Frontal cortex (tissue), 4 donors: ENCODE measurements around the gene LRRC8A. TPM values are rescaled to one million over a fixed set of nuclear protein-coding genes. Genes with fewer than 3 reads are reported as not detected.

ENCODE experiments used
- DNase-seq, 2 donors: peaks; one replicate each; pipeline ENCODE4 v3.0.0; 2012; ENCODE audit warnings: low spot score in 2 of 2
- FAIRE-seq: peaks from 2 replicates; lab custom pipeline; 2012; peaks lifted over from hg19 to GRCh38; lab: Jason Lieb, UNC
- total RNA-seq: library from RNA; depleted of rRNA; stranded (reverse); fragments of >200 nt; gene quantifications from one replicate; pipeline ENCODE4 v1.2.3, GENCODE V29; 2014
- donor health status: control.
- donor health status: control.
- donor health status: control.

The LRRC8A gene
- total RNA-seq, 1 donor from 2014 or later = 19.6 TPM

DNA sequence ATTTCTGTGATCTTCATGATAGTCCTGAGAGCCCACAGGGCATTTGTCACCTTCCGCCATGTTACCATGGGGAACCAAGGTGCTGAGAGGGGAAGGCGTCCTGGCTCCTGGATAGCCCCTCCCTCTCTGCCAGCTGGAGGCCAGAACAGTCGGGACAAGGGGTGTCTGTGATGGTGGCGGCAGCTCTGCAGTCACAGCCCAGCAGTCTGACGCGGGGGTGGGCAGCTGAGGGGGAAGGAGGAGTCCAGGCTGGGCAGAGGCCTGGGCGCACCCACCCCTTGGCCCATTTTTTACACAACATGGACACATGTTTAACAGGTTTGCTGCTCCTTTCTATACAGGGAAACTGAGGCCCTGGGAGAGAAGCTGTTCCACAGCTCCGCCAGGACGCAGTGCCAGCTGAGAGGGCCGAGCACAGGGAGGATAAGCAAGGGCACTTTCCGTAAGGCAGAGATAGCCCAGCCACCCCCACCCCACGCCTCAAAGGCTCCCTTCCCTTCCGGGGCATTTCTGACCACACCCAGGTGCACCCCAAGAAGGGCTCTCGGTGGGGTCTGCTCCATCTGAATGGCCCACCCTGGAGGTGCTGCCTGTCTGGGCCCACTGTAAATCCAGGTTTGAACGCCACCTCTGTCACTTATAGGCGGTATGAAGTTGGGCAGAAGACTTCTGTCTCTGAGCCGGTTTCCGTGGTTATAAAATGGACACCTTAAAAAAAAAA is 17.1 kb downstream of the LRRC8A start:
- DNase-seq = no peak
- FAIRE-seq = no peak

DNA sequence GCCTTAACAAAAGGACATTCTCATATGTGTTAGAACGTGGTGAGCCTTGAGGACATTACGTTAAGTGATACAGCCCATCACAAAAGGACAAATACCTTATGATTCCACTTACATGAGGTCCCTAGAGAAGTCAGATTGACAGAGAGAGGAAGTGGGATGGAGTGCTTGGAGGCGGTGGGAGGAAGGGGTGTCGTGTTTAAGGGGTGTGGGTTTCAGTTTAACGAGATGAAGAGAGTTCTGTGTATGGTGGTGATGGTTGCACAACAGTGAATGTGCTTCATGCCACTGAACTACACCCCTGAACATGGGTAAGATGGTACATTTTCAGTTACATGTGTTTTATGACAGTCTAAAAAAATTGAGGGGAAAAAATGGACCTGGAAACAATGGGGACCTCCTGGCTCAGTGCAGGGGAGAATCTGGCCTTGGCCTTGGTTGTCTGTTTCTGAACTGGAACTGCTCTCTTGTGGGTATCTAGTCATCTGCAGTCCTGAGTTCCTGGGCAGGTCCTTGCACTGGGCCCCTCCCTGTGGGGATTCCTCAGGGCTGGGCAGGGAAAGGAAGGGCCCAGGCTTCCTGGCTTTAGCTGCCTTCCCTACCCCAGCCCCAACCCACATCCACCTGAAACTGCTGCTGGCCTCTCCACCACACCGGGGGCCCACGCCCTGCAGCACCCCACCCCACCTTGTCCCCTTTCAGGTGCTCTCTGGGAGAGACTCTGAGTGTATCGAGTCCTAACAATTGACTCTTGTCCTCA is 17.8 kb downstream of the LRRC8A start:
- DNase-seq (no peak), FAIRE-seq (no peak)

DNA sequence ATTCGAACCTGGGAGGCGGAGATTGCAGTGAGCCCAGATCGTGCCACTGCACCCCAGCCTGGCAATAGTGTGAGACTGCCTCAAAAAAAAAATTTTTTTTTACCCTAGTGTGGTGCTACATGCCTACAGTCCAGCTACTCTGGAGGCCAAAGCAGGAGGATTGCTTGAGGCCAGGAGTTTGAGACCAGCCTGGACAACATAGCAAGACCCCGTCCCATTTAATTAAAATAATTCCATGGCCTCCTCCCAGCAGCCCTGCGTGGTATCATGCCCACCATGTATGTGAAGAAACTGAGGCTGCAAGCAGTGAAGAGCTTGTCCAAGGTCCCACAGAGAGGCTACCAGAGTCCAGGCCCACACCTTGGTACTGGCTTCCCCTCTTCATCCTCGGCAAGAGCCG is 19.4 kb downstream of the LRRC8A start:
- DNase-seq (no peak), FAIRE-seq (no peak)

DNA sequence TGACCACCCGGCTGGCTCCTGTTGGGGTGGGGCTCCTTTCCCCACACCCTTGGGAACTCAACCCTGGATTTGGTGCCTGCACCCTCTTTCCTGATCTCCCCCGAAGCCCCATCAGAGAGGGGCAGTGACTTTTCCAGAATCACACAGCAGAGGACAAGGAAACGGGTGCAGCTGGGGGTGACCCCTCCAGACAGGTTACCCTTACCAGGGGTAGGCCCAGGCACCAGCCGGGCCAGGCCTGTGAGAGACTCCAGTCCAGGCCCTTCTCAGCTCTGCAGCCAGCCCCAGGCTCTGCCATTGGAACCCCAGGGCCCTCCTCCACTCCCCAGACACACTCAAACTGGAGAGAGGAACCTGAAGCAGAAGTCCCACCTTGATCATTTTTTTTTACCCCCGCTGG is 19.9 kb downstream of the LRRC8A start:
- FAIRE-seq = no peak
- no peak for DNase-seq

DNA sequence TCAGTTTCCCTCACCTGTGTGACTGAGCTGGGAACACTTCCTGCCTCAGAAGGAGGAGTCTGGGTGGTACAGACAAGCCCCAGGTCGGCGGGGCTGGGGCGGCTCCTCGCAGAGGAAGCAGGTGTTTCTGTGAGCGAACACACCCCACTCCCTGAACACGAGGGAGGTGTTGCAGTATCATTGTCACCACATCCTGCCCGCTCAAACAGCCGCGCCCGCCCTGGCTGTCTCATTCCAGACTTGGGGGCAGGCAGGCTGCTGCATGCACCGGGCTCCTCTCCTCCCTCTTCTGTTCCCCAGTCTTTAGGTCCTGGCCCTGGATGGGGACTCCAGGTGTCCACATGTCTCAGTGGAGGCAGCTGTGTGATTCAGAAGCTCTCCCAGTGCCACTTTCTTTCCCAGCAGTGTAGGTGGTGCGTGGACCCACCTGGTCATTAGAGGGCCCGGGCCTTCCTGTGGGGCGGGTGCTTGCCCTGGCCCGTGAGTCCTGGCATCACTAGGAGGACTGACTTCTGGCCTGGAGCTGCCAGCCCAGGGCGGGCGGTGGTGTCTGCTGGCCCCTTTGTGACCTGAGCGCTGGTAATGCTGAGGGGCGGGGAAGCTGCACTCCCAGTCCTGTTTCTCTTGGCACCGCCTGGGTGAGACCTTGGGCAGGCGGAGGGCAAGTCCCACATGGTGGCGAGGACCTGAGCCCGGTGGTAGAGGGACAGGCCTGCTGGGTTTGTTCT is 20.6 kb downstream of the LRRC8A start:
- FAIRE-seq (no peak), DNase-seq (no peak)

DNA sequence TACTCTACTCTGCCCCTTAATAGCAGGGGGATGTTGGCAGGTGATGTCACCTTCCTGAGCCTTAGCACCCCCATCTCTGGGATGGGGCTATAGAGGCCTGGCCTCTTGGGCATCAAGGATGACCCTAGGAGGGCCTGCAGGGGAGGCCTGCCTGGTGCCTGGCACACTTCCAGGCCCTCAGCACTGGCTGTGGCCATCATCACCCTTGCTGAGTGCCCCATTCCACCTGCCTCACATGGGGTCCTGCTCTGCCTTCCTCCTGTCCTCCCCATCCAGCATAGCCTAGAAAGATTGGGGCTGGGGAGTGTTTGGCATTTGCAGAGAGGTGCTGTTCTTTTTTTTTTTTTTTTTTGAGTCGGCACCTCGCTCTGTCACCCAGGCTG is 21.1 kb downstream of the LRRC8A start:
- DNase-seq (no peak), FAIRE-seq (no peak)

DNA sequence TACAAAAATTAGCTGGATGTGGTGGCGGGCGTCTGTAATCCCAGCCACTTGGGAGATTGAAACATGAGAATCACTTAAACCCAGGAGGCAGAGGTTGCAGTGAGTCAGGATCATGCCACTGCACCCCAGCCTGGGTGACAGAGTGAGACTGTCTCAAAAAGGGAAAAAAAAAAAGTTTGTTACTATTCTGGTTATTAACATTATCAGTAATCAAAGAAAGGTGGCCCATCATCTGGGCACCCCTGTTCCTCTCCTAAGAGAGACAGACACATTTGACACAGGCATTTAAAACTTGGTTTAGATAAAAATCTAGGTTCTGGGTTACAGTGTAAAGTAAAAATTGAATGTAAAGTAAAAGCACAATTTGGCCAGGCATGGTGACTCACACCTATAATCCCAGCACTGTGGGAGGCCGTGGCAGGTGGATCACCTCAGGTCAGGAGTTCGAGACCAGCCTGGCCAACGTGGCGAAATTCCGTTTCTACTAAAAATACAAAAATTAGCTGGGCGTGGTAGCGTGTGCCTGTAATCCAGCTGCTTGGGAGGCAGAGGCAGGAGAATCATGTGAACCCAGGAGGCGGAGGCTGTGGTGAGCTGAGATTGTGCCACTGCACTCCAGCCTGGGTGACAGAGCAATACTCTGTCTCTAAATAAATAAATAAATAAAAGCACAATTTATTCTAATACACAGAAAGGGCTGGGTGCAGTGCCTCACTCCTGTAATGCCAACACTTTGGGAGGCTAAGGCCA is 22.1 kb downstream of the LRRC8A start:
- DNase-seq (no peak), FAIRE-seq (no peak)

DNA sequence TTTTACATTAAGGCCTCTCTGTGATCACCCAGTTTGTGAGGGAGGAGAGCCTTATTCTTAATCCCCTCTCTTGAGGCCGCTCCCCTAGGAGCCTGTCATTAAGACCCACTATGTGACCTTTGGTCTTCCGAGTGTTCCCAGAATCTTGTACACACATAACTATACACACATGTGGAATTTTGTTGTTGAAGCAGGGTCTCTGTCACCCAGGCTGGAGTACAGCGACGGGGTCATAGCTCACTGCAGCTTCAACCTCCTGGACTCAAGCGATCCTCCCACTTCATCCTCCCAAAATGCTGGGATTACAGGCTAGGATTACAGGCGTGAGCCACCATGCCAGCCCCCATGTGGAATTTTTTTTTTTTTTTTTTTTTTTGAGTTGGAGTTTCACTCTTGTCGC is 24.0 kb downstream of the LRRC8A start:
- DNase-seq (no peak), FAIRE-seq (no peak)

DNA sequence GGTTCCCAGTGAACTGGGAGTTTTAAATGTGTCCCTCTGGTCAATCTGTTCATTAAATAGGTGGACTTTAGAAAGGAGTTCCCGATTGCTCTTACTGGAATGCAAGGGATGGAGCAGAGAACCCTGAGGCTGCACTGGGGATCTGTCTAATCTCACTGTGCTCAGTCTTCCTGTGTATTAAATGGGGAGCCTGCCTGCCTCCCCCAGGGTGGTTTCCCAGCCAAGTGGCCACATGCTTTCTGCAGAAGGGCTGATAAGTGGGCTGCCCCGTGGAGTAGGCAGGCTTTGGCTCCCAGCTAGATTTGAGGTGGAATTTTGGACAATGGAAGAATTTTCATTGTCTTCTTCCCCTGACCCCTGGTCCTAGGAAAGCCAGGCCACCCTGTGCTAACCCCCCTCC is 24.8 kb downstream of the LRRC8A start:
- DNase-seq (no peak), FAIRE-seq (no peak)

DNA sequence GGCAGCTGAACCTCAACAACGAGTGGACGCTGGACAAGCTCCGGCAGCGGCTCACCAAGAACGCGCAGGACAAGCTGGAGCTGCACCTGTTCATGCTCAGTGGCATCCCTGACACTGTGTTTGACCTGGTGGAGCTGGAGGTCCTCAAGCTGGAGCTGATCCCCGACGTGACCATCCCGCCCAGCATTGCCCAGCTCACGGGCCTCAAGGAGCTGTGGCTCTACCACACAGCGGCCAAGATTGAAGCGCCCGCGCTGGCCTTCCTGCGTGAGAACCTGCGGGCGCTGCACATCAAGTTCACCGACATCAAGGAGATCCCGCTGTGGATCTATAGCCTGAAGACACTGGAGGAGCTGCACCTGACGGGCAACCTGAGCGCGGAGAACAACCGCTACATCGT is 26.4 kb downstream of the LRRC8A start:
- DNase-seq (no peak), FAIRE-seq (no peak)

DNA sequence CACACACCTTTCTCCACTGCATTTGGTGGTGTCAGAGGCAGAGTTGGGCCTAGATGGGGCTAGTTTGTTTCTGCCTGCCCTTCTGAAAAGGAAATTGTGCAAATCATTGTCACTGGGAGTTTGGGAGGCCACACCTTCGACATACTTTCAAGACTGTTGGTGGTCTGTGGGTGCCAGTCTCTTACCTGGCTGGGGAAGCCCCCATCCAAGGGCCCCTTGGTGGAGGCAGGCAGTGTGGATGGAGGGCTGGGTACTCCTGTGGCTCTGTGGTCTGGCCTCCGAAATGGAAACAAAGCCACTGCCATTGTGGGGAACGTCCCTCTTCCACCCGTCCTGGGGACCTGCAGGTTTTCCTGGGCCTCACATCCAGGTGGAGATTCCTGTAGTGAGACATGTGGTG is 27.9 kb downstream of the LRRC8A start:
- DNase-seq = no peak
- no peak for FAIRE-seq

DNA sequence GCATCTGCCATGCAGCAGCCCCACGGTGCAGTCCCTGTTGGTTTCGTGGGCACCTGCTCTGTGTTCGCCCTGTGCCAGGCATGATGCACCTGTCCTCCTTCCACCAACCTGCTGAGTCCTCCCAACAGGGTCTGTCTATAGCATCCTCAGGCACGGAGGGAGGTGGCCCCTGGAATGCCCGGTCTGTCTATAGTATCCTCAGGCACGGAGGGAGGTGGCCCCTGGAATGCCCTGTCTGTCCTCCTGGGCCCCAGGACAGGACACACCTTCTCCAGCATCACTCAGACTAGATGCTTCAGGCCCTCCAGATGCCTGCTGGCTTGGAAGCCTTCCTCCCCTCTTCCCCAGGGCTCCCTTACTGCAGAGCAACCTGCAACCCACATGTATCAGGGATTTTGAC is 29.0 kb downstream of the LRRC8A start:
- DNase-seq = no peak
- FAIRE-seq = no peak

DNA sequence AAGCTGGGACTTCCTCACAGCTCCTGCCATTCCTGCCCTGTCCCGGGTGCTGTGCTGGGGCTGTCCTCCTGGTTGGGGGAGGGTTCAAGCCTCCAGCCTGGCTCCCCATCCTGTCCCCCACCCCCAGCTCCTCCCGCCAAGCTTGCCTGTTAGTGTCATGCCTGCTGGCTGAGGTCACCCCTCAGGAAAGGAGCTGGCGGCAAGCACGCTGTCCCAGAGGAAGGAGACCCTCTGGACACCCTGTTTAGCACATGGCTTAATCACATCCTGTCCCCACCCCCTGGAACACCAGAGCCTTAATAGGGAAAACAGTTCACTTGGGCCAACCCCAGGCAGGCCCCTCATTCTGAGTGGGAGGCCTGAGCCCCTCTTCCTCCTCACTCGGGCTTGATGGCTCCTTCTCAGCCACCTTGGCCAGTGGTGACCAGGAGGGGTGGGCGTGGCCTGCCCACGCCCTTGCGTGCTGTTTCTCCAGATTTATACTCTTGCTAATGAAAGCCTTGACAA is 29.6 kb downstream of the LRRC8A start:
- FAIRE-seq = no peak

DNA sequence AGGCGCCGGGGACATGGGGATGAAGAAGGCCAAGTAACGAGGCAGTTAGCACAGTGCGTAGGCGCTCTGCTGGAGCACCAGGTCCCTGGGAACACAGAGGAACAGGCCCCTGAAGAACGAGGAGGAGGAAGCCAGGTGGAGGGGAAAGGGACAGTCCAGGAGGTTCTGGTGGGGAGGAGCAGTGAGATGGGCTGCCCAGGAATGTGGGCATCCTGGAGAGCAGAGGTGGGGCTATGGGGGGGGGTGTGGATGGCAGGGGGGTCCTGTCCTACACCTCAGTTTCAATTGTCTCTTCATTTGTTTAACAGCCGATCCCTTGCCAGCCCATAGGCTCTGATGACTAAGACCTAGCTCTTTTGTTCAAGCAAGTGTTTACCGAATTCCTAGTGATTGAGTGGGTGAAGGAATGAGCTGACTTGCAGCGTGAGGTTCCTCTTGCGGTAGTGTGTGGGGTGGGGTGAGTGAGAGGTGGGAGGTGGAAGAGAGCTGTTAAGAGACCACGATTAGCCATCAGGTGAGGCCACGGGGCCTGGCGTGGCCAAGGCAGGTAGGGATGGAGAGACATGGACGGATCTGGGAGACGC is 30.4 kb downstream of the LRRC8A start:
- no peak for DNase-seq
- no peak for FAIRE-seq

More for the DNA sequence above, 29.6 kb downstream of the LRRC8A start:
- no peak for DNase-seq

DNA sequence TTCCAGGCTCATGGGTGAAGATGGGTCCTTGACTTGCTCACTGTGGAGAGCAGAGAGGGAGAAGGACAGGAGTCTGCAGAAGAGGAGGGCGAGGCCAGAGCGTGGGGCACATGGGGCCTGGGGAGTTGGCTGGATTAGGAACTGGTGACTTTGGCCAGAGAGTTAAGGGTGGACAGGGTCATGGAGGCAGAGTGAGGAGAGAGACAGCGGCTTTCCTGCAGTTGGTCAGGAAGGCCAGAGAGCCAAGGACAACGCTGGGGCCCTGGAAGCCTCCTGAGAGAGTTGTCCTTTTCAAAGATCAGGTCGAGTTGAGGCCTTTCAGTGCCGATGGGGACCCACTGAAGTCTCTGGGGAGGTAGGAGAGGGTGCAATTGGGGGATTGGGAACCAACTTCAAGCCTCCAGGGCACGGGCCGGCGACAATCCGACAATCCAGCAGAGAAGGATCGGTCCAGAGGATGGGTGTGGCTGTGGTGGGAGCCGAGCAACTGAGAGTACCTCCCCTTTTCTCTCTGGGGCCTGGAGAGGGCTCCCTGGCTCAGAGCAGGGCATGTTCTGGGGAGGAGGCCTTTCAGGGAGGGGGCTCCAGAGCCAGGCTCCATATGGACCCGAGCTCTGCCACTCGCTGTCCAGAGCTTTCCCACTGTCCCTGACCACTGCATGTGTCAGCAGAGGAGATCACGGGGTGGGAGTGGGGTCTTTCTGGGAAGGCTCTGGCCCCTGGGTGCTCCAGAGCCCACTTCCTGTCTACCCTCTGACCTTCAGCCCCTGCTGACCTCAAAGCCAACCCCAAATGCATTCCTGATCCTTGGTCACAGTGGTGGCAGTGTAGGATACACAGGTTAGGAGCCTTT is 31.3 kb downstream of the LRRC8A start:
- DNase-seq (no peak), FAIRE-seq (no peak)

DNA sequence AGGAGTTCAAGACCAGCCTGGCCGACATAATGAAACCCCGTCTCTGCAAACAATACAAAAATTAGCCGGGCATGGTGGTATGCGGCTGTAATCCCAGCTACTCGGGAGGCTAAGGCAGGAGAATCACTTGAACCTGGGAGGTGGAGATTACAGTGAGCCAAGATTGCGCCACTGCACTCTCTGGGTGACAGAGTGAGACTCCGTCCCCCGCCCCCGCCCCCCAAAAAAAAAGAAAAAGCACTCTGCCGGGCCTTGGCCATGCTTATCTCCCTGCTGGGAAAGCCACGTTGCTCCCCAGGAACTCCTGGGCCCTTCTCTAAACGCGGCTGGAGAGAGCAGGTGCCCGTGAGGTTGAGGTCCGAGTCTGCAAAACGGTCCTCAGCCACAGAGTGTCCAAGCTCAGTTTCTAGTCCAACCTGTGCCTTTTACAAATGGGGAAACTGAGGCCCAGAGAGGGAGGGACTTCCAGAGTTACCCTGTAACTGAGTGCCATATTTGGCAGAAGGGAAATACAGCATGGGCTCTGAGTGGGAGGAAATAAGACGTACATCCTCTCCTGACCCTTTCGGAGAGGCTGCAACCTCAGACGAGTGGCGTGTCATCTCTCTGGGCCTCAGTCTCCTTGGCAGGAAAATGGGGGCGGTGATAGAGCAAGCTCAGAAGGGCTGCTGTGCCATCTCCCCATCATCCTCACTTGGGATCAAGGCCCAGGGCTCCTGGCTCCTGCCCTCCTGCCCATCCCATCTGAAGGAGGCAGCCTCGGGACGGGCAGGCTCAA is 32.3 kb downstream of the LRRC8A start:
- DNase-seq (no peak), FAIRE-seq (no peak)

DNA sequence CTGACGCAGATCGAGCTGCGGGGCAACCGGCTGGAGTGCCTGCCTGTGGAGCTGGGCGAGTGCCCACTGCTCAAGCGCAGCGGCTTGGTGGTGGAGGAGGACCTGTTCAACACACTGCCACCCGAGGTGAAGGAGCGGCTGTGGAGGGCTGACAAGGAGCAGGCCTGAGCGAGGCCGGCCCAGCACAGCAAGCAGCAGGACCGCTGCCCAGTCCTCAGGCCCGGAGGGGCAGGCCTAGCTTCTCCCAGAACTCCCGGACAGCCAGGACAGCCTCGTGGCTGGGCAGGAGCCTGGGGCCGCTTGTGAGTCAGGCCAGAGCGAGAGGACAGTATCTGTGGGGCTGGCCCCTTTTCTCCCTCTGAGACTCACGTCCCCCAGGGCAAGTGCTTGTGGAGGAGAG is 34.3 kb downstream of the LRRC8A start:
- FAIRE-seq (no peak), DNase-seq (no peak)

DNA sequence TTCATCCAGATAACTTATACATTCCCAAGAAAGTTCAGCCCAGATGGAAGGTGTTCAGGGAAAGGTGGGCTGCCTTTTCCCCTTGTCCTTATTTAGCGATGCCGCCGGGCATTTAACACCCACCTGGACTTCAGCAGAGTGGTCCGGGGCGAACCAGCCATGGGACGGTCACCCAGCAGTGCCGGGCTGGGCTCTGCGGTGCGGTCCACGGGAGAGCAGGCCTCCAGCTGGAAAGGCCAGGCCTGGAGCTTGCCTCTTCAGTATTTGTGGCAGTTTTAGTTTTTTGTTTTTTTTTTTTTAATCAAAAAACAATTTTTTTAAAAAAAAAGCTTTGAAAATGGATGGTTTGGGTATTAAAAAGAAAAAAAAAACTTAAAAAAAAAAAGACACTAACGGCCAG is 34.8 kb downstream of the LRRC8A start:
- DNase-seq = no peak
- FAIRE-seq = no peak
